GM12874 (cell line): ENCODE data around the gene GRID1.

Source experiments
- TF ChIP-seq, protein P1 (sequence below): IDR thresholded peaks from 2 replicates; pipeline ENCODE4 v1.5.1; 2011; ENCODE audit warnings: low read depth, mild to moderate bottlenecking, control low read depth, low read length, moderate library complexity; ENCODE audit not compliant: insufficient read depth

GRID1 gene

DNA sequence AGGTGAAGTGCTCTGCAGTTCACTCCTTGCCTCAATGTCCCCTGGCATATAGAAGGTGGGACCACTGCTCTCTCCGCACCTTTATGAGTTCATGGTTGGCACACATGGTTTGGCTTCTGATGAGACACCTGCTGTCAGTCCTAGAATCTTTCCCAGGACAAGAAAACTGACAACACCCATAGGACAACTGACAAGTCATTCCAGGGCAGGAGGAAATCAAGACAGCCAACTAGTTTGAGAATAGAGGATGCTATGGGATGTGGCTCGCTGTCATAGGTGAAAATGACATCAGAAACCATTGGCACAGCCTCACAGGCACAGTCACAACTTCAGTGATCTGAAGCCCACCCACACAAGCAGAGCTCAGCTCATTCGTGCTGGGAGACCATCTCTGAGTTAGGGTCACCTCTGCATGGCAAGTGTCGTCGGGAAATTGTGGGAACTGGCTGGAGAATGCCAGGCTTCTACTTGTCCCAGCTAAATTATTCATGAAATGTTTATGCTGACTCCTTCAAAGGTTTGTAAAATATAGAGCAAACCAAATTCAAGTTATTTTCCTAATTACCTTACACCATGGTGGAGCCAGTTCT lies 762.4 kb downstream of the GRID1 start:
- TF ChIP-seq, protein P1, sequence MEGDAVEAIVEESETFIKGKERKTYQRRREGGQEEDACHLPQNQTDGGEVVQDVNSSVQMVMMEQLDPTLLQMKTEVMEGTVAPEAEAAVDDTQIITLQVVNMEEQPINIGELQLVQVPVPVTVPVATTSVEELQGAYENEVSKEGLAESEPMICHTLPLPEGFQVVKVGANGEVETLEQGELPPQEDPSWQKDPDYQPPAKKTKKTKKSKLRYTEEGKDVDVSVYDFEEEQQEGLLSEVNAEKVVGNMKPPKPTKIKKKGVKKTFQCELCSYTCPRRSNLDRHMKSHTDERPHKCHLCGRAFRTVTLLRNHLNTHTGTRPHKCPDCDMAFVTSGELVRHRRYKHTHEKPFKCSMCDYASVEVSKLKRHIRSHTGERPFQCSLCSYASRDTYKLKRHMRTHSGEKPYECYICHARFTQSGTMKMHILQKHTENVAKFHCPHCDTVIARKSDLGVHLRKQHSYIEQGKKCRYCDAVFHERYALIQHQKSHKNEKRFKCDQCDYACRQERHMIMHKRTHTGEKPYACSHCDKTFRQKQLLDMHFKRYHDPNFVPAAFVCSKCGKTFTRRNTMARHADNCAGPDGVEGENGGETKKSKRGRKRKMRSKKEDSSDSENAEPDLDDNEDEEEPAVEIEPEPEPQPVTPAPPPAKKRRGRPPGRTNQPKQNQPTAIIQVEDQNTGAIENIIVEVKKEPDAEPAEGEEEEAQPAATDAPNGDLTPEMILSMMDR: no peak

GRCh38 chr10:85603151-85603940 lies 763.2 kb downstream of the GRID1 start:
- TF ChIP-seq, protein P1: no peak

DNA sequence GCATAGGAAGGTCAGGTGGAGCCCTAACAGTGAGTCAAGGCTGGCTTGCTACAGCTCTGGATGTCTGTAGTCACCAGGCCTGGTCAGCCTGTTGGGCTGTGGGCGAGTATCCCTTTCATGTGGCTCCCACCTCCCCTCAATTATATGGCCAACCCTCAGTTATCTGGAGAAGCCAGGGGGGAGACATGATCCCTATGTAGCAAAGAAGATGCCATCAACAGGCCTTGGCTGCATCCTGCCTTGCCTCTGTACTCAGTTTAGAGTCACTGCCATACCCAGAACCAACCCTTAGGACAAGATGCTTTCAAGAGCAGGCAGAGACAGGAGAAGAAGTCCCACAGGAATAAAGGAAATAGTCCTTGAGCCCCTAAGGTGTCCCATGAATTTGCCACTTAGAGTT lies 763.9 kb downstream of the GRID1 start:
- TF ChIP-seq, protein P1: no peak

DNA sequence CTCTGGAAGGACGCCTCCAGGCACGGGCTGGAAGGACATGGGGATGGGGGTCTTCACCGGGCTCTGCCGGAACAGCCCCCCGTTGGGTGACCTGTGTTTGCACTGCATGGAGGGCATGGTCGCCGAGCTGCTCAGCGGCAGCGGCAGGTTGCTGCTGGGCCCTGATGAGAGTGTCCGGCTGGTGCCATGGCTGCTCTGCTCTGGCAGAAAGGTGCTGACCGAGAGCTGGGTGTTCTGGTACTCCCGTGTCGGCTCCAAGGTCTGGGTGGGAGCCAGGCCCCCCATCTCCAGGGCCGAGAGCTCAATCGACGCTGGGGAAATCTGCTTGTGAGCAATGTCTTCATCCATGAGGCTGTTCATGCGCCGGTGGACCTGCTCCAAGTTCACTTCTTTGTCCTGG lies 764.3 kb downstream of the GRID1 start:
- TF ChIP-seq, protein P1: no peak

- TF ChIP-seq, protein P1: no peak
Measured at GRCh38 chr10:85601526-85601925, 765.1 kb downstream of the GRID1 start.

DNA sequence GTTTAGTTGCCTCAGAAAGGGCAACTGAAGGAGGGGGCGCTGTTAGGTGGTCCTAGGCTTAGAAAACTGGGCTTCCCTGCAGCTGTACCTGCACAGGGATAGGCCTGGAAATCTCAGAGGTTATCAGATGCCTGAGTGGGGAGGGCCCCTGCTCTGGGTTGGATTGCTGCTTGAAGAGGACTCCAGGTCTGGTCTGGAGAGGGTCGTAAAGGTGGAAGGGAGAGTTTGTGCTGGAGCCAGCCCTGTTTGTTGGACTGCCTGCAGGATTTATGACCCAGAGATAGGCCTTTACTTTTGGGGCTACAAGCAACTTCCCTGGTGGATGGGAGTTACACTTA lies 765.9 kb downstream of the GRID1 start:
- TF ChIP-seq, protein P1: no peak

DNA sequence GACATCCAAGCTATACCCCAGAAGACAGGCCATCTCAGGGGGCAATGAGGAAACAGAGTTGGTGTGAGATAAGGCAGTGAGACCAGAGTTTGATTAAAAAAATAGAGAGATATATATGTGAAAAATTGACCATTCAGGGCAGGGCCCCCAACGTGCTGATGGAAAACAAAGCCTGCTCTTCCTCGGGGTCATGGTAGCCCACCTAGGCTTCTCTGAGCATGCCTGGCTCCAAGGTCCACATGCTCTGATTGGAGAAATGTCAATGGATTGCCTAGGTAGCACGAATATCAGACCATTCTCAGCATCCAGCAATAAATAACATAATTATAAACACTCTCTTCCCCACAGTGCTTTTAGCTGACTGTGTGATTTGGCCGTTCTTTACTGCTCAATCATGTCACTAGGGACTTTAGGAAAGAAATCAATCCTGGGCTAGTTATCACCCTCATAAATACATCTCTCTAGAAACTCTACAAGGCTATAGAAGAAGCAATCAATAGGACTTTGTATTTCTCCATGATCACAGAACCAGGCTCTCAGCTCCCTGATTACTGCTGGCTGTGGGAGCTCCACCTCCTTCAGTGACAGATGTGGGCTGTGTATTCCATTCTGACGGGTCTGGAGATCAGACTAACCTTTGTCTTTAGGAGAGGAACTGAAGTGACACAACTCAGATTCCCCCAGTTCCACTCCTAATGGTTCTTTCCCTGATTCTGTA lies 766.4 kb downstream of the GRID1 start:
- TF ChIP-seq, protein P1: no peak
